ENCODE results near the gene SHMT1.
"Not testable (repeated sequence)": the region's sequence is repeated elsewhere in the genome, so short reads cannot be mapped to it uniquely, and the experiment has no call there.

DNA sequence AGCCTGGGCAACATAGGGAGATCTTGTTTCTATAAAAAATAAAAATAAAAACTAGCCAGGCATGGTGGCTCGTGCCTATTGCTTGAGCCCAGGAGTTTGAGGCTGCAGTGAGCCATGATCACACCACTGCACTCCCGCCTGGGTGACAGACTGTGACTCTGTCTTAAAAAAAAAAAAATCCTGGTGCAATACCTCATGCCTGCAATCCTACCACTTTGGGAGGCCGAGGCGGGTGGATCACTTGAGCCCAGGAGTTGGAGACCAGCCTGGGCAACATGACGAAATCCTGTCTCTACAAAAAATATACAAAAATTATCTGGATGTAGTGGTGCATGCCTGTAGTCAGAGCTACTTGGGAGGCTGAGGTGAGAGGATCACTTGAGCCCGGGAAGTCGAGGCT lies 20.9 kb upstream of the SHMT1 start:
- TF ChIP-seq, protein P1, sequence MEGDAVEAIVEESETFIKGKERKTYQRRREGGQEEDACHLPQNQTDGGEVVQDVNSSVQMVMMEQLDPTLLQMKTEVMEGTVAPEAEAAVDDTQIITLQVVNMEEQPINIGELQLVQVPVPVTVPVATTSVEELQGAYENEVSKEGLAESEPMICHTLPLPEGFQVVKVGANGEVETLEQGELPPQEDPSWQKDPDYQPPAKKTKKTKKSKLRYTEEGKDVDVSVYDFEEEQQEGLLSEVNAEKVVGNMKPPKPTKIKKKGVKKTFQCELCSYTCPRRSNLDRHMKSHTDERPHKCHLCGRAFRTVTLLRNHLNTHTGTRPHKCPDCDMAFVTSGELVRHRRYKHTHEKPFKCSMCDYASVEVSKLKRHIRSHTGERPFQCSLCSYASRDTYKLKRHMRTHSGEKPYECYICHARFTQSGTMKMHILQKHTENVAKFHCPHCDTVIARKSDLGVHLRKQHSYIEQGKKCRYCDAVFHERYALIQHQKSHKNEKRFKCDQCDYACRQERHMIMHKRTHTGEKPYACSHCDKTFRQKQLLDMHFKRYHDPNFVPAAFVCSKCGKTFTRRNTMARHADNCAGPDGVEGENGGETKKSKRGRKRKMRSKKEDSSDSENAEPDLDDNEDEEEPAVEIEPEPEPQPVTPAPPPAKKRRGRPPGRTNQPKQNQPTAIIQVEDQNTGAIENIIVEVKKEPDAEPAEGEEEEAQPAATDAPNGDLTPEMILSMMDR (IDR thresholded peaks at IDR 0.05) = not testable (repeated sequence)
- TF ChIP-seq POLR2A (IDR thresholded peaks at IDR 0.05; ENCODE audit: low read depth) = not testable (repeated sequence)

Measured in esophagus muscularis mucosa (tissue), 3 donors.